Activated CD8-positive, alpha-beta T cell treated with anti-CD3 and anti-CD28 coated beads for 36 hours (primary cell): ENCODE results near the gene INTS15. TPM values are rescaled to one million over a fixed set of nuclear protein-coding genes. Genes with fewer than 3 reads are reported as not detected.

Source experiments
- ATAC-seq: fragments of 200-7000 bp; cut with Tn5 transposase; one replicate; pipeline ENCODE4 v1.10.0; 2021; ENCODE audit warnings: mild to moderate bottlenecking, moderate library complexity
- CTCF ChIA-PET: fragments of 350-600 bp; sonication (Branson Sonifier 250); formaldehyde crosslinking; loops from one replicate; lab custom pipeline; 2021; ENCODE audit warnings: antibody characterized with exemption; lab: Charles Lee
- POLR2A ChIA-PET: fragments of 350-600 bp; sonication (Branson Sonifier 250); formaldehyde crosslinking; loops from one replicate; lab custom pipeline; 2021; ENCODE audit warnings: antibody characterized with exemption; lab: Charles Lee
- DNase-seq: peaks from one replicate; pipeline ENCODE4 v3.0.0-alpha.2; 2020
- H3K27ac Mint-ChIP-seq: one replicate; pipeline ENCODE4 v1.8.0; 2021; ENCODE audit warnings: mild to moderate bottlenecking, mixed read lengths
- H3K27me3 Mint-ChIP-seq: one replicate; pipeline ENCODE4 v1.8.0; 2021; ENCODE audit warnings: mixed read lengths
- H3K36me3 Mint-ChIP-seq: one replicate; pipeline ENCODE4 v1.8.0; 2021; ENCODE audit warnings: low read depth, mixed read lengths
- H3K4me1 Mint-ChIP-seq: one replicate; pipeline ENCODE4 v1.8.0; 2021; ENCODE audit warnings: low read depth, mixed read lengths
- H3K4me3 Mint-ChIP-seq: one replicate; pipeline ENCODE4 v1.8.0; 2021; ENCODE audit warnings: mild to moderate bottlenecking, moderate library complexity, mixed read lengths
- H3K9me3 Mint-ChIP-seq: one replicate; pipeline ENCODE4 v1.8.0; 2021; ENCODE audit warnings: mixed read lengths
- intact Hi-C: fragments of 100-400 bp; cut with micrococcal nuclease; formaldehyde crosslinking; loops from one replicate; pipeline ENCODE4 v1.10.0; 2022
- total RNA-seq, 2 experiments: library from RNA; stranded (reverse); gene quantifications; one replicate each; pipeline ENCODE4 v1.2.3, GENCODE V29; 2021
- TF ChIP-seq, protein P1 (sequence below): fragments of 200-600 bp; IDR thresholded peaks from one replicate; pipeline ENCODE4 v1.8.0; 2022; ENCODE audit warnings: antibody characterized with exemption, mild to moderate bottlenecking

The INTS15 gene
- total RNA-seq, 2 experiments from 2014 or later = 26.8 to 29.8 TPM

DNA sequence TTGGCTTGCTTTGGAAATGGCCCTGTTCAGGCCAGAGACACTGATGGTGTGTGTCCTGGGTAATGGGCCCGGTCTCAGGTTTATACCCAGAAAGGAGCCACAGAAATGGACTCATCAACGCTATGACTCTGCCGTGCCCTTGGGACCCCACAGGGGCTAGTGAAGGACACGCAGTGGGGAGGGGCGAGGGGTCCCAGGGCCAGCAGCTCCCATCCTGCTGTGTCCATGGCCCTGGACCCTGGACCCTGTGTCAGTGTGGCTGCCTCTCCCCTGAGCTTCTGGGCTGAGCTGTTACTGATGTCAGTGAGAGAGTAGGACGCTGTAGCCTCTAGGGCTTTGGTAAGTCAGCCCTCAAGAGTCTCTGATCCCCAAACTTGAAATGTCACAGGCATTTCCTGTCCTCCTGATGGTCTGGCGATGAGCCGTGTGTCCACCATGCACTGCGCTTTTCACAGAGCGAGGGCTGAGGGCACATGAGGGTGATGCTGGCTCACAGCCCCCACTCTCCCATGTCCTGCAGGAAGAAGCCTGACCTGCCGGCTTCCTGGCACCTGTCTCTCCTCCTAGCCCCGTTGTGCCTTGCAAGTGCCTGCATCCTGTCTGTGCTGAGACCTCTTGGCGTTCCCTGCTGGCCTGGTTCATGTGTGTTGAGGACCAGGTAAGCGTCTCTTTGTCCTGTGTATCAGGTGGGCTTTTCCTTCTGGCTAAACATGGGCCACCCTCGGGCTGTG lies 51.6 kb downstream of the INTS15 start:
- CTCF ChIA-PET = no interaction called here
- TF ChIP-seq, protein P1, sequence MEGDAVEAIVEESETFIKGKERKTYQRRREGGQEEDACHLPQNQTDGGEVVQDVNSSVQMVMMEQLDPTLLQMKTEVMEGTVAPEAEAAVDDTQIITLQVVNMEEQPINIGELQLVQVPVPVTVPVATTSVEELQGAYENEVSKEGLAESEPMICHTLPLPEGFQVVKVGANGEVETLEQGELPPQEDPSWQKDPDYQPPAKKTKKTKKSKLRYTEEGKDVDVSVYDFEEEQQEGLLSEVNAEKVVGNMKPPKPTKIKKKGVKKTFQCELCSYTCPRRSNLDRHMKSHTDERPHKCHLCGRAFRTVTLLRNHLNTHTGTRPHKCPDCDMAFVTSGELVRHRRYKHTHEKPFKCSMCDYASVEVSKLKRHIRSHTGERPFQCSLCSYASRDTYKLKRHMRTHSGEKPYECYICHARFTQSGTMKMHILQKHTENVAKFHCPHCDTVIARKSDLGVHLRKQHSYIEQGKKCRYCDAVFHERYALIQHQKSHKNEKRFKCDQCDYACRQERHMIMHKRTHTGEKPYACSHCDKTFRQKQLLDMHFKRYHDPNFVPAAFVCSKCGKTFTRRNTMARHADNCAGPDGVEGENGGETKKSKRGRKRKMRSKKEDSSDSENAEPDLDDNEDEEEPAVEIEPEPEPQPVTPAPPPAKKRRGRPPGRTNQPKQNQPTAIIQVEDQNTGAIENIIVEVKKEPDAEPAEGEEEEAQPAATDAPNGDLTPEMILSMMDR = no peak
- DNase-seq = no peak
- ATAC-seq = no peak
- Mint-ChIP-seq H3K4me3 (no peak overlapping the region), H3K27me3 (no peaks in the 10 kb centered on the region), H3K4me1 (peaks cover 24% of the 10 kb centered on the region), H3K9me3 (peaks cover 3% of the 10 kb centered on the region), H3K27ac (peak overlapping the region; percentile 11), H3K36me3 (peaks cover 38% of the 10 kb centered on the region)
- intact Hi-C loops = no loop called here
- POLR2A ChIA-PET = no interaction called here

DNA sequence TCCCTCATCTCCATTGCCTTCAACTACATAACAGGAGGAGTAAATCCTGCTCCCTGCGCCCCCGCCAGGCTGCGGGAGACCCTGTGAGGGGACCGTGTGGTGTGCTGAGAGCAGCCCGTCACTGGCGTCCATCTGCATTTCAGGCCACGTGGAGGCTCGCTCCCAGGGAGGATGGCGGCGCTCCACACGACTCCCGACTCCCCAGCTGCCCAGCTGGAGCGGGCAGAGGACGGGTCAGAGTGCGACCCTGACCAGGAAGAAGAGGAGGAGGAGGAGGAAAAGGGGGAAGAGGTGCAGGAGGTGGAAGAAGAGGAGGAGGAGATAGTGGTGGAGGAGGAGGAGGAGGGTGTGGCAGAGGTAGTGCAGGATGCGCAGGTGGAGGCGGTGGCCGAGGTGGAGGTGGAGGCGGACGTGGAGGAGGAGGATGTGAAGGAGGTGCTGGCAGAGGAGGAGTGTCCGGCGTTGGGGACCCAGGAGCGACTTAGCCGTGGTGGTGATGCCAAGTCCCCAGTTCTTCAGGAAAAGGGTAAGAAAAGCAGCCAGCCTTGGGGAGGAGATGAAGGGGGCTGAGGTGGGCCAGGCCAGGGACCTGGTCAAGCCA lies 52.5 kb downstream of the INTS15 start:
- Mint-ChIP-seq H3K36me3 (peaks cover 38% of the 10 kb centered on the region), H3K4me1 (peaks cover 24% of the 10 kb centered on the region), H3K4me3 (no peak overlapping the region), H3K27ac (no peak overlapping the region), H3K9me3 (peaks cover 3% of the 10 kb centered on the region), H3K27me3 (no peaks in the 10 kb centered on the region)
- no peak for DNase-seq
- ChIA-PET POLR2A (no interaction called here), CTCF (no interaction called here)
- intact Hi-C loops = no loop called here
- ATAC-seq = no peak
- TF ChIP-seq, protein P1 = no peak

GRCh38 chr7:6642861-6643640 lies 53.2 kb downstream of the INTS15 start:
- CTCF ChIA-PET = no interaction called here
- Mint-ChIP-seq H3K36me3 (peaks cover 38% of the 10 kb centered on the region), H3K4me3 (no peak overlapping the region)

DNA sequence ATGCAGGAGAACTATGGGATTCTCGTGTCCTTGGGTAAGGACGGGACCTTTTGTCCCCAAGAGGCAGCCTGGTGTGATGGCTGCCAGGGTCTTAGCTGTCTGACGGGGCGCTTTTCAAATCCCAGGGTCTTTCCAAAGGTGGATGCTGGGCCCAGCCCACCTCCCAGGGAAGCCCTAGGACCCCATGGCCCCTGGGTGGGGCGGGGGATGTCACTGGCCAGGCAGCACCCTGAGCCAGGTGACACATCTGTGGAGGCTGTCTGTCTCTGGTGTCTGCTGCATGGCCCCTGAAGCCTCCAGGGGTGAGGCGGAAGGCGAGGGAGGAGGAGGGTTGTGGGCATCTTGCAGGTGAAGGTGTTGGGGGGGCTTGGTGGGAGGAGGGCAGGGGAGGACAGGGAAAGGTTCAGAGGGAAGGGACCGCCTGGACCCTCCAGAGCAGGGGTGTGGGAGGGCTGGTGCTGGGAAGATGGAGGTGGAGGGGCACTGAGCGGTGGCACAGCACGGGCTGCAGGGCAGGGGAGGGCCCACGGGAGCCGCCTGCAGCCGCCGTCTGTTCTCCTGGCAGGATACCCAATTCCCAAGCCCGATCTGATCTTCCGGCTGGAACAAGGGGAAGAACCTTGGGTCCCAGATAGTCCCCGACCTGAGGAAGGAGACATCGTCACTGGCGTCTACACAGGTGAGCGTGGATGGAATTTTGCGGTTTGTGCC lies 54.2 kb downstream of the INTS15 start:
- DNase-seq = no peak
- ATAC-seq = no peak
- intact Hi-C loops = no loop called here
- peaks cover 35% of the 10 kb centered on the region for H3K36me3 Mint-ChIP-seq
- ChIA-PET POLR2A (no interaction called here), CTCF (no interaction called here)
- no peaks in the 10 kb centered on the region for H3K27me3 Mint-ChIP-seq
- H3K4me3 Mint-ChIP-seq = no peak overlapping the region
- peaks cover 13% of the 10 kb centered on the region for H3K4me1 Mint-ChIP-seq
- peak overlapping the region; percentile 34 for H3K27ac Mint-ChIP-seq
- TF ChIP-seq, protein P1 = no peak
- peaks cover 3% of the 10 kb centered on the region for H3K9me3 Mint-ChIP-seq

More at GRCh38 chr7:6642861-6643640, 53.2 kb downstream of the INTS15 start:
- no peaks in the 10 kb centered on the region for H3K27me3 Mint-ChIP-seq
- H3K4me1 Mint-ChIP-seq = peaks cover 21% of the 10 kb centered on the region
- ATAC-seq = no peak
- POLR2A ChIA-PET = no interaction called here
- peak overlapping the region; percentile 34 for H3K27ac Mint-ChIP-seq
- TF ChIP-seq, protein P1 = no peak
- intact Hi-C loops = no loop called here
- peaks cover 3% of the 10 kb centered on the region for H3K9me3 Mint-ChIP-seq
- DNase-seq = no peak
